OCI-LY7 (cell line): ENCODE results near the gene ESR2. TPM values are rescaled to one million over a fixed set of nuclear protein-coding genes. Genes with fewer than 3 reads are reported as not detected.

ENCODE experiments used
- BruUV-seq: library from RNA; stranded (reverse); fragments of 400-500 nt; replicated peaks from 2 replicates; lab custom pipeline; 2021; lab: Mats Ljungman, UMichigan
- CTCF ChIA-PET: fragments of 300-600 bp; sonication (Branson Sonifier 250); formaldehyde crosslinking; loops from one replicate; lab custom pipeline; 2022; ENCODE audit warnings: antibody characterized with exemption; ENCODE audit not compliant: unreplicated experiment; lab: Charles Lee
- POLR2A ChIA-PET: fragments of 300-600 bp; sonication (Branson Sonifier 250); formaldehyde crosslinking; loops from one replicate; lab custom pipeline; 2022; ENCODE audit warnings: antibody characterized with exemption; lab: Charles Lee
- DNase-seq: peaks from one replicate; pipeline ENCODE4 v3.0.0-alpha.2; 2015; ENCODE audit warnings: low spot score
- H2AFZ ChIP-seq: fragments of 200-600 bp; sonication (generic), shearing (Covaris generic); 2 replicates; pipeline ENCODE4 v1.6.1; 2014; ENCODE audit warnings: mild to moderate bottlenecking, antibody characterized with exemption, low read length, moderate library complexity
- H3K27ac ChIP-seq: fragments of 200-600 bp; sonication (generic); 2 replicates; pipeline ENCODE4 v1.5.1; 2014; ENCODE audit warnings: mixed run types, low read depth, mild to moderate bottlenecking, moderate library complexity, low read length, inconsistent platforms; ENCODE audit not compliant: poor library complexity, severe bottlenecking
- H3K36me3 ChIP-seq: fragments of 200-600 bp; sonication (generic); 2 replicates; pipeline ENCODE4 v1.6.1; 2014; ENCODE audit warnings: mild to moderate bottlenecking, antibody characterized with exemption, low read length, moderate library complexity, mixed read lengths; ENCODE audit not compliant: insufficient read depth
- H3K4me1 ChIP-seq: fragments of 200-600 bp; sonication (generic); 2 replicates; pipeline ENCODE4 v1.5.1; 2014; ENCODE audit warnings: mild to moderate bottlenecking, low read length; ENCODE audit not compliant: insufficient read depth, poor library complexity, severe bottlenecking
- H3K4me2 ChIP-seq: fragments of 200-600 bp; sonication (generic); 2 replicates; pipeline ENCODE4 v1.6.1; 2014; ENCODE audit warnings: mild to moderate bottlenecking, low read length
- H3K4me3 ChIP-seq: fragments of 200-600 bp; sonication (generic); 2 replicates; pipeline ENCODE4 v1.5.1; 2014; ENCODE audit warnings: mild to moderate bottlenecking, low read depth, low read length; ENCODE audit not compliant: poor library complexity, severe bottlenecking
- H3K79me2 ChIP-seq: fragments of 200-600 bp; sonication (generic); 2 replicates; pipeline ENCODE4 v1.6.1; 2016; ENCODE audit warnings: low read depth, mild to moderate bottlenecking, low read length, moderate library complexity, mixed read lengths; ENCODE audit not compliant: insufficient read depth
- H3K9me2 ChIP-seq: fragments of 200-600 bp; sonication (generic); 2 replicates; pipeline ENCODE4 v1.6.1; 2016; ENCODE audit warnings: mild to moderate bottlenecking, low read length, mixed read lengths; ENCODE audit not compliant: insufficient read depth
- H3K9me3 ChIP-seq: fragments of 200-600 bp; sonication (generic); 2 replicates; pipeline ENCODE4 v1.6.1; 2014; ENCODE audit warnings: mild to moderate bottlenecking, mixed run types, low read length, mixed read lengths
- H4K20me1 ChIP-seq: fragments of 200-600 bp; sonication (generic); 2 replicates; pipeline ENCODE4 v1.6.1; 2014; ENCODE audit warnings: mild to moderate bottlenecking, antibody characterized with exemption, low read length, moderate library complexity, mixed read lengths; ENCODE audit not compliant: insufficient read depth
- CTCF ChIP-seq: fragments of 200-600 bp; sonication (generic); conservative IDR thresholded peaks from 2 replicates; pipeline ENCODE4 v1.5.1; 2014; ENCODE audit warnings: mild to moderate bottlenecking, antibody characterized with exemption, low read length, moderate library complexity, mixed read lengths
- EZH2phosphoT487 ChIP-seq: fragments of 200-600 bp; sonication (generic); IDR thresholded peaks from 2 replicates; pipeline ENCODE4 v1.6.1; 2018; ENCODE audit warnings: low read depth, borderline replicate concordance, mild to moderate bottlenecking, mixed run types, antibody characterized with exemption, low read length, moderate library complexity, mixed read lengths
- intact Hi-C: fragments of 100-400 bp; cut with micrococcal nuclease; formaldehyde crosslinking; loops from one replicate; pipeline ENCODE4 v1.10.0; 2022; ENCODE audit not compliant: unreplicated experiment
- total RNA-seq, 2 experiments: library from RNA; depleted of rRNA in 1 of 2; stranded (reverse); fragments of >200 nt in 1 of 2; shearing (Covaris generic) in 1 of 2; gene quantifications; 2 replicates each; pipeline ENCODE4 v1.2.3, GENCODE V29; 2014 to 2022

ESR2 gene
- total RNA-seq, 2 experiments from 2014 or later, result 13.4 to 37.7 TPM

GRCh38 chr14:64082837-64083236, 211.3 kb downstream of the ESR2 start:
- CTCF ChIA-PET, result no interaction called here
- no peak for DNase-seq
- TF ChIP-seq EZH2phosphoT487, result no peak
- H3K27ac ChIP-seq, result no peak overlapping the region
- POLR2A ChIA-PET, result interaction anchor here (0.9 to 1.1 kb wide), 3 partner anchors 11 to 326 kb away, joined by 3 to 6 read pairs (median 5); no protein-coding TSS in a partner anchor
- H3K9me3 ChIP-seq, result no peaks in the 10 kb centered on the region
- H2AFZ ChIP-seq, result no peak overlapping the region
- no peaks in the 10 kb centered on the region for H3K9me2 ChIP-seq
- intact Hi-C loops, result no loop called here
- H3K79me2 ChIP-seq, result no peaks in the 10 kb centered on the region
- no peaks in the 10 kb centered on the region for H4K20me1 ChIP-seq
- H3K36me3 ChIP-seq, result peaks cover 91% of the 10 kb centered on the region
- H3K4me2 ChIP-seq, result no peak overlapping the region
- H3K4me3 ChIP-seq, result no peak overlapping the region
- no peaks in the 10 kb centered on the region for H3K4me1 ChIP-seq
- BruUV-seq, result no TSS peak

- Histone ChIP-seq H4K20me1 (no peaks in the 10 kb centered on the region), H3K4me3 (no peak overlapping the region), H3K4me1 (no peaks in the 10 kb centered on the region), H3K27ac (no peak overlapping the region), H3K79me2 (no peaks in the 10 kb centered on the region), H3K9me2 (no peaks in the 10 kb centered on the region), H3K4me2 (no peak overlapping the region), H3K36me3 (peaks cover 95% of the 10 kb centered on the region), H3K9me3 (no peaks in the 10 kb centered on the region), H2AFZ (no peak overlapping the region)
- BruUV-seq, result no TSS peak
- ChIA-PET POLR2A (interaction anchor here (0.6 kb wide), 1 partner anchor 21 kb away, joined by 4 read pairs; no protein-coding TSS in a partner anchor), CTCF (no interaction called here)
- no peak for TF ChIP-seq CTCF
- no peak for TF ChIP-seq EZH2phosphoT487
- intact Hi-C loops, result no loop called here
- DNase-seq, result no peak
Observed at GRCh38 chr14:64081174-64081746, 212.9 kb downstream of the ESR2 start.

GRCh38 chr14:64080452-64080851, 213.7 kb downstream of the ESR2 start:
- DNase-seq, result no peak
- BruUV-seq, result no TSS peak
- Histone ChIP-seq H3K4me3 (no peak overlapping the region), H3K79me2 (no peaks in the 10 kb centered on the region), H4K20me1 (no peaks in the 10 kb centered on the region), H3K27ac (no peak overlapping the region), H3K9me2 (no peaks in the 10 kb centered on the region), H3K4me1 (no peaks in the 10 kb centered on the region), H3K36me3 (peaks cover 95% of the 10 kb centered on the region), H2AFZ (no peak overlapping the region), H3K9me3 (no peaks in the 10 kb centered on the region), H3K4me2 (no peak overlapping the region)
- no peak for TF ChIP-seq CTCF
- TF ChIP-seq EZH2phosphoT487, result no peak
- intact Hi-C loops, result no loop called here
- CTCF ChIA-PET, result no interaction called here
- POLR2A ChIA-PET, result no interaction called here
